ENCODE results near the gene SCD5. TPM values are rescaled to one million over a fixed set of nuclear protein-coding genes. Genes with fewer than 3 reads are reported as not detected.

The SCD5 gene
- total RNA-seq, 2 experiments from 2014 or later, result 3.8 to 4.0 TPM

GRCh38 chr4:82758701-82759685 is 39.6 kb downstream of the SCD5 start:
- Mint-ChIP-seq H3K27me3 (no peaks in the 10 kb centered on the region), H3K36me3 (peaks cover 1% of the 10 kb centered on the region), H3K4me1 (no peaks in the 10 kb centered on the region), H3K4me3 (no peak overlapping the region), H3K27ac (no peak overlapping the region), H3K9me3 (peaks cover 2% of the 10 kb centered on the region)
- no peak for DNase-seq

DNA sequence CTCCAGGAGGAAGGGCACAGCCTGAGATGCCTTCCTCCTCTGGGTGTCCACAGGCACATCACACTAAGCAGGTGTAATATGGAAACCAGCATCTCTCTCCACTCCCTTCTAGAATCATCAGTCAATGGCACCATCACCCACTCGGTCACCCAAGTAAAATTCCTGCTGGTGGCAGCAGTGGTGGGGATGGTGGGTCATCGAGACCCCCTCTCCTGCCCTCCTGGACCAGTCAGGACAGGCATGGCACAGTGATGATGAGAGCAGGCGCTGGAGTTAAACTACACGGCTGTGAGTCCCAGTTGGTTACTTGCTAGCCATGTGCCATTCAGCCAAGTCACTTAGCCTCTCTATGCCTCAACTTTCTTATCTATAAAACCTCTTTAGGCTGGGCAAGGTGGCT is 42.5 kb downstream of the SCD5 start:
- Mint-ChIP-seq H3K4me1 (no peaks in the 10 kb centered on the region), H3K36me3 (no peaks in the 10 kb centered on the region)
- DNase-seq, result no peak

DNA sequence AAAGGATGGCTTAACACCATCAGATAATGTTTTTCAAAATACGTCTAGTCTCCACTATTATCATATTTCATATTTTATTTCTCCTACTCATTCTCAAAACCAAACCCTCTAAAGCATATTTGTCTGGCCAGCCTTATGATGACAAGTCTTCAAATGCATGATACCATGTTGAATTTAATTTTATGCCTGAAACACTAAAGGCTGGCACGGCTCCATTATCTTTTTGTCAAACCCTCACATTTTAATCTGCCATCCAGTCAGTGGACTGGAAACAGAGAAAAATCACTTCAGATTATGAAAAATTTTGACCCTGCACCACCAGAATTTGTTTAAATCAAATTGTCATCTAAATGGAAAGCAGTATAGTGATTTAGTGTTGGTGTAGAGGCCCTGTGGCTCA is 42.9 kb downstream of the SCD5 start:
- Mint-ChIP-seq H3K27ac (no peak overlapping the region), H3K36me3 (no peaks in the 10 kb centered on the region), H3K4me1 (no peaks in the 10 kb centered on the region), H3K27me3 (no peaks in the 10 kb centered on the region), H3K9me3 (no peaks in the 10 kb centered on the region), H3K4me3 (no peak overlapping the region)
- DNase-seq, result no peak

More for the DNA sequence above, 42.5 kb downstream of the SCD5 start:
- Mint-ChIP-seq H3K4me3 (no peak overlapping the region), H3K9me3 (no peaks in the 10 kb centered on the region), H3K27ac (no peak overlapping the region), H3K27me3 (no peaks in the 10 kb centered on the region)

DNA sequence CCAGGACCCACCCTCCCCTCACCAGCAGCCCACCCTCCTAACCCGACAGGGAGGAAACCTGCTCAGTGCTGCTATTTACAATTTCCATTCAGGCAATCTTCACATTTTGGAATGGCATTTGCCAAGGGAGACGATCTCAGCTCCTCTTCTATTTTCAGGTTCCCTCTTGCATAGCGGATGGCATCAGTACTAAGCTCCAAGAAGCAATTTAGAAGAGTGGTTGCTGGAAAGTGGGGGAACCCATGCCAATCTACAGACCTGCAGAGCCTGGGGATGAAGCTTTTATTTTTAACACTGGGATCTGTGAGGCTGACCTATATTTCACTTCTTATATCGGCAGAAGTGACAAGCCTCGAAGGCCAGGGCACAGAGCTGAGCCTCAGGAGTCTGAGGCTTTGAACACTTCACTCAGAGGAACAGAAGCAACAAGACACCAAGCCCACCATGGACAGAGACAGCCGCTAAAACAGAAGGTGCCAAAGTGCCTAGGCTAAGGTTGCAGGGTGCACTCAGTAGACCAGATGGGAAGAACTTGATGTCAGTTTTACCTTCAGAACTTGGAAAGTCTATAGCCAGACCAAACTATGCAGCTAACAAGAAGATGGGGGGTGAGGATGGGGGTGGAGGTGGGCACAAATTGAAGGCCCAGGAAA is 44.0 kb downstream of the SCD5 start:
- no peak overlapping the region for H3K27ac Mint-ChIP-seq
- H3K4me3 Mint-ChIP-seq, result no peak overlapping the region
- DNase-seq, result no peak
- H3K36me3 Mint-ChIP-seq, result no peaks in the 10 kb centered on the region
- H3K4me1 Mint-ChIP-seq, result no peaks in the 10 kb centered on the region
- H3K27me3 Mint-ChIP-seq, result no peaks in the 10 kb centered on the region
- H3K9me3 Mint-ChIP-seq, result no peaks in the 10 kb centered on the region

GRCh38 chr4:82753725-82754410 is 44.7 kb downstream of the SCD5 start:
- Mint-ChIP-seq H3K4me1 (no peaks in the 10 kb centered on the region), H3K27me3 (no peaks in the 10 kb centered on the region), H3K4me3 (no peak overlapping the region), H3K36me3 (no peaks in the 10 kb centered on the region), H3K27ac (no peak overlapping the region), H3K9me3 (no peaks in the 10 kb centered on the region)
- no peak for DNase-seq

DNA sequence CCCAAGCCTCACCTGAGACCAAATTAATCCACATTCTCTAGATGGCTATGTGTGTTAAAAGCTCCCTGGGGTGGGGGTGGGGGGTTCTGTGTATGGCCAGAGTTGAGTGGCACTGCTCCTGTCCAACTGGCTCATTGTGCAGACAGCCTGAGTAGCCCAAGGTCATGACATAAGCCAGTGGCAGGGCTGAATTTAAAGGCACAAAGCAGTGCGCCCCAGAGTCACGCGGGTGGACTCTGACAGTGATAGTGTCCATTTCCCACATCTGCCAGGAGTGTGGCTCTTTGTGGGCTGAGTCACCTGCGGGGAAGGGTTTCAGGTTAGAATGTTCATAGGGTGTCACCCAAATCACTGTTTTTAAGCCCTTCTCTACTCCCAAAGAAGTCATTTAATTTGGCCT is 45.4 kb downstream of the SCD5 start:
- H3K9me3 Mint-ChIP-seq, result no peaks in the 10 kb centered on the region
- H3K27ac Mint-ChIP-seq, result no peak overlapping the region
- H3K36me3 Mint-ChIP-seq, result no peaks in the 10 kb centered on the region
- H3K4me1 Mint-ChIP-seq, result no peaks in the 10 kb centered on the region
- no peak overlapping the region for H3K4me3 Mint-ChIP-seq
- H3K27me3 Mint-ChIP-seq, result no peaks in the 10 kb centered on the region
- DNase-seq, result no peak

DNA sequence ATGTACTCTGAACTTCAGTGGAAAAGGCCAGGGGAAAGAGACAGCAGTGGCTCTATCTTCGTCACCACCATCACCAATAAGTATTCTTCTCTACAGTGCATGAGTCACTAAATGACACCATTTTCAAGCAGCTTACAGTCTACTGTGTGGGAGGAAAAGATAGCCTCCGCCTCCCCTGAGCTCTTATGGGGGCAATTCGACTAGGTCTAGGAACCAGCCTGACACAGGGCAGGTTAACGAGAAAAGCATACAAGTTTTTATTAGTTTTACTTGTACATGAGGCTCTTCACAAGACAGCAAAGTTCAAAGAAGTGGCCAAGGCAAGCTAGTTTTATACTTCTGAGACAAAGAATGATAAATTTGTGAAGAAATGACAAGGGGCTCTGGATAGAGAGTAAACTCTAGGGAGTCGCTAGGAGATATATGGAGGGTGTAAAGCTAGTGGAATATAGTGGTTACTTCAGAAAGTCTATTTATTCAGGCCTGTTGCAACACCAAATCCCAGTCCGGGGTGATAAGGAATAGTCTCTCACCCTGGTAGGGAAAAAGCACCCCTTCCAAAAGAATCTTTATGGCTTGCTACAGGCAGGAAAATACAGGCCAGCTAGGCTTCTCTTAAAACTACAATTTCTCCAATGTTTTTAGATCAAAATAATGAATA is 49.7 kb downstream of the SCD5 start:
- Mint-ChIP-seq H3K27me3 (no peaks in the 10 kb centered on the region), H3K27ac (no peak overlapping the region), H3K36me3 (no peaks in the 10 kb centered on the region), H3K4me3 (no peak overlapping the region), H3K9me3 (no peaks in the 10 kb centered on the region), H3K4me1 (no peaks in the 10 kb centered on the region)
- no peak for DNase-seq

GRCh38 chr4:82747686-82748575 is 50.7 kb downstream of the SCD5 start:
- Mint-ChIP-seq H3K4me3 (no peak overlapping the region), H3K9me3 (no peaks in the 10 kb centered on the region), H3K4me1 (no peaks in the 10 kb centered on the region), H3K27ac (no peak overlapping the region), H3K27me3 (no peaks in the 10 kb centered on the region), H3K36me3 (no peaks in the 10 kb centered on the region)
- DNase-seq, result no peak

DNA sequence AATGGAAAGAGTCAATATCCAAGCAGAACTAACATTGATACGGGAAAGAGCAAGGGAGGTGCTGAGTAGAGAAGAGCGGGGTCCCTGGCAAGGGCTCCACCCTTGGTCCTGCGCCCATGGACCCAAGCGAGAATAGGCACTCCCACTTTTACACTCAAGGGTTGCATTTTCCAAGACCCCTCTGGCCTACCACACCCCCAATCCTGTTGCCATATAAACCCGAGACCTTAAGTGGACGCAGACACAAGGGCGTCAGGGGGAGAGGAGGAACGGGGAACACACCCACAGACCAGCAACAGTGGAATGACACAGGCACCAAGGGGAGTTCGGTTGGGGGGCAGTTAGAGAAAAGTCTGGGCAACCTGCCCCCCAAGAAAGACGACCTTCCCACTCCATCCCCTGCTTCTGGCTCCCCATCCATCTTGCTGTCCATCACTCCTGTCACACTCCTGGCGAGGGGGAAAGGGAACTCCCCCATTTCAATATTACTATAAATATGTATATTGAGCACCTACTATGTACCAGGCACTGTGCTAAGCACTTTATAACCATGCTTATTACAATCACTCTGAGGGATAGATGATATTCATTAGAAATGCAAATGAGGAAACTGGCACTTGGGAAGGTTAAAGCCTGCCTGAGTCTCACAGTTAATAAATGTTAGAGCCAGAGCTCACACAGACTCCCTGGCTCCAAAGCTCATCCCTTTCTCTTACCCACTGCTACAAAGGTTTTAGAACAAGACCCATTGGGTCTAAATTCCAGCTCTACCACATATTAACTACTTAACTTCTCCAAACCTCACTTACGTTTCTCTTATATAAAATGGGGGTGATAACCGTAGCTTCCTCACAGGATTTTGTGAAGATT is 51.7 kb downstream of the SCD5 start:
- Mint-ChIP-seq H3K36me3 (no peaks in the 10 kb centered on the region), H3K4me1 (no peaks in the 10 kb centered on the region), H3K9me3 (no peaks in the 10 kb centered on the region), H3K4me3 (no peak overlapping the region), H3K27me3 (no peaks in the 10 kb centered on the region), H3K27ac (no peak overlapping the region)
- DNase-seq, result no peak

DNA sequence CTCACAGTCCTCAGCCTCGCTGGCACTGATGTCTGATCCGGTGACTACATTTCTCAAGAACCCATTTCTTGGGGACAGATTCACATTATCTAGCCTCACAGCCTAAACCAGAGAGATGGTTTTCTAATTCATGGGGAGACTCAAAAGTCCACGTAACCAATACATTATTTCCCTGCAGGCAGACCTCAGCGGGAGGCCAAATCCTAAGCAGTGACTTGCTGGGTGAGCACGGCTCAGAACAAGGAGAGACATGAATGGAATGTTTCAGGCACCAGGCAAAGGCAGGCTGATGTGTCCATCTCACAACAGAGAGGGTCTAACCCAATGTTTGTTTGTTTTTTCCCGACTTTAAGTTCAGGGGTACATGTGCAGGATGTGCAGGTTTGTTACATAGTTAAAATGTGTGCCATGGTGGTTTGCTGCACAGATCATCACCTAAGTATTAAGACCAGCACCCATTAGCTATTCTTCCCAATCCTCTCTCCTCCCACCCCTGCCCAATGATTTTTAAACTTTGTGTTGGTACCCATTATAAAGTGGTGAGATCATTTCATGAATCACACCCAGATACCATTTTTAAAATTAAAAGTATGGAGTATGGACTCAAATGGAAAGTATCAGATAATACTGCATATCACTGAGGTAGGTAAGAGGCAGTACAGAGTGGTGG is 53.3 kb downstream of the SCD5 start:
- Mint-ChIP-seq H3K36me3 (no peaks in the 10 kb centered on the region), H3K27me3 (no peaks in the 10 kb centered on the region), H3K4me3 (no peak overlapping the region), H3K9me3 (no peaks in the 10 kb centered on the region), H3K4me1 (no peaks in the 10 kb centered on the region), H3K27ac (no peak overlapping the region)
- DNase-seq, result no peak

DNA sequence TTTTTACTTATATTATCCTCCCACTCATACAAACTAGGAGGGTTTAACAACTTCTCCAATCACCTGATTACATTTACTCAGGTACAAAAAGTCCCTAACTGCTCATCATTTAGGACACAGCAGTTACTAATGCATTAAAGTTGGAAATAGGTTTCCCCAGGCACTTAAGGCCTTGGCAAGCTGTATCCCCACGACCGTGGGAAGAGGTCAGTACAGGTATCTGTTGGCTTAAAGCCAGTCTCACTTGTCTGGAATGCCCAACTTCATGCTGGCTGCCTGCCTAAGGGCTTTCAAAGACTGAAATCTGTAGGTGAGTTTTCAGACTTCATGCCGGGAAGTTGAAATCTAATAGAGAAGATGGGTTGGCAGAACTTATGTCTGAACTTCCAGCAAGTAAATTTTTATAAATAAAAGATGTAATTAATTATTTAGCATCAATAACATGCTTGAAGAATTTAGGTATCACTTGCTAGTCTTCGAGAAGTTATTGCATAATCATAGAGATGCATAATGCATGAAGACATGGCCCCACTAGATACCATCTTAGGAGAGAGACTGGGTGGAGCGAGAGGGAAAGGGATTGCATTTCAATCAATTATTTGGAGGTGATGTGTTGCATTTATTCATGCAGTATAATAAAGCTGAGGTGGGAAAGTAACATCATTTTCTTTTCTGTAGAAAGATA is 54.2 kb downstream of the SCD5 start:
- Mint-ChIP-seq H3K4me1 (no peaks in the 10 kb centered on the region), H3K27me3 (no peaks in the 10 kb centered on the region), H3K36me3 (no peaks in the 10 kb centered on the region), H3K4me3 (no peak overlapping the region), H3K9me3 (no peaks in the 10 kb centered on the region), H3K27ac (no peak overlapping the region)
- no peak for DNase-seq

DNA sequence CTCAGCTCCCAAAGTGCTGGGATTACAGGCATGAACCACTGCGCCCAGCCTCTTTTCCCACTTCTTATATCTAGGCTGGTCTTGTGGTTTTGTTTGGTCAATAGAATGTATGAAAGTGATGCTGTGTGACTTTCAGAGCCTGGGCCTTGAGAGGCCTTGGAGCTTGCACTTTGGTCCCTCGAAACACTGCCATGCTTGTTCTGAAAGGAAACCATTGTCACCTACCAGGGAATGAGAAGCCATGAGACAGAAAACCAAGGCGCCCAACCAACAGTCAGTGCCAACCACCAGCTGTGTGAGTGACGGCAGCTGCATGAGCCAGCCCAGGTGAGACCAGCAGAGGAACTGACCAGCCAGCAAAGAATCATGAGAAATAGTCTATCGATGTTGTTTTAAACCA is 57.4 kb downstream of the SCD5 start:
- Mint-ChIP-seq H3K36me3 (no peaks in the 10 kb centered on the region), H3K4me3 (no peak overlapping the region), H3K4me1 (no peaks in the 10 kb centered on the region), H3K27me3 (no peaks in the 10 kb centered on the region), H3K9me3 (no peaks in the 10 kb centered on the region), H3K27ac (no peak overlapping the region)
- DNase-seq, result no peak
